Measurements from ENCODE around the gene ENKUR. TPM values are rescaled to one million over a fixed set of nuclear protein-coding genes. Genes with fewer than 3 reads are reported as not detected.
A peak's percentile ranks its signal among the peaks of the same experiment; 100 is the strongest.

ENKUR gene
- total RNA-seq, 4 donors from 2014 or later = 0.31 TPM; not detected in 3

- 31 to 62% methylated on average over 10 to 11 of the region's 11 CpGs for WGBS, 2 donors
- Histone ChIP-seq H3K4me1 (peaks cover 7 to 46% (median 28%) of the 10 kb centered on the region in 3 donors), H3K9me3 (no peaks in the 10 kb centered on the region), H3K36me3 (no peaks in the 10 kb centered on the region), H3K27ac (peak overlapping the region; percentile 67 to 90 (median 85)), H3K4me3 (peak overlapping the region in 2 of 4 donors; percentile 72 to 76), H3K27me3 (peaks cover 0 to 9% (median 0%) of the 10 kb centered on the region in 4 donors)
- TF ChIP-seq CTCF (IDR thresholded peaks at IDR 0.05) (no peak), POLR2A (IDR thresholded peaks at IDR 0.05) (no peak)
- intact Hi-C loops (cut with DNase I) = no loop called here
- no peak for DNase-seq
These were observed 62.3 kb downstream of the ENKUR start for GRCh38 chr10:24953675-24954074.

- peaks cover 0 to 9% (median 0%) of the 10 kb centered on the region in 4 donors for H3K27me3 ChIP-seq
- no peak for DNase-seq
- 14 to 30% methylated on average over 12 to 16 of the region's 53 CpGs for WGBS, 2 donors
- peak overlapping the region; percentile 76 to 90 (median 85) for H3K27ac ChIP-seq
- no peaks in the 10 kb centered on the region for H3K9me3 ChIP-seq
- TF ChIP-seq CTCF (IDR thresholded peaks at IDR 0.05) (peak in 4 of 6 experiments; percentile 12 to 39 (median 28)), POLR2A (IDR thresholded peaks at IDR 0.05) (peak in 1 of 4 donors; percentile 22)
- intact Hi-C loops (cut with DNase I) = no loop called here
- no peaks in the 10 kb centered on the region for H3K36me3 ChIP-seq
- peaks cover 7 to 39% (median 24%) of the 10 kb centered on the region in 3 donors for H3K4me1 ChIP-seq
- H3K4me3 ChIP-seq = peak overlapping the region; percentile 55 to 76 (median 64)
These were observed 63.0 kb downstream of the ENKUR start for GRCh38 chr10:24952707-24953645.

- Histone ChIP-seq H3K9me3 (no peaks in the 10 kb centered on the region), H3K4me1 (peaks cover 7 to 38% (median 18%) of the 10 kb centered on the region in 3 donors), H3K36me3 (no peaks in the 10 kb centered on the region), H3K4me3 (peak within 1 kb of the TSS; percentile 55 to 76 (median 64)), H3K27me3 (peaks cover 0 to 9% (median 0%) of the 10 kb centered on the region in 4 donors), H3K27ac (peak within 1 kb of the TSS; percentile 76 to 90 (median 85))
- intact Hi-C loops (cut with DNase I) = no loop called here
- 0 to 14% methylated on average over 5 to 13 of the region's 56 CpGs for WGBS, 2 donors
- no peak for DNase-seq
- TF ChIP-seq CTCF (IDR thresholded peaks at IDR 0.05) (peak in 1 of 6 experiments; percentile 27), POLR2A (IDR thresholded peaks at IDR 0.05) (no peak)
These were observed 63.7 kb downstream of the ENKUR start, which contains the start of gene PRTFDC1 for GRCh38 chr10:24952143-24952706. PRTFDC1 (minus strand) TSS chr10:24952606; CDS start chr10:24952575, 31 bp downstream.

DNA sequence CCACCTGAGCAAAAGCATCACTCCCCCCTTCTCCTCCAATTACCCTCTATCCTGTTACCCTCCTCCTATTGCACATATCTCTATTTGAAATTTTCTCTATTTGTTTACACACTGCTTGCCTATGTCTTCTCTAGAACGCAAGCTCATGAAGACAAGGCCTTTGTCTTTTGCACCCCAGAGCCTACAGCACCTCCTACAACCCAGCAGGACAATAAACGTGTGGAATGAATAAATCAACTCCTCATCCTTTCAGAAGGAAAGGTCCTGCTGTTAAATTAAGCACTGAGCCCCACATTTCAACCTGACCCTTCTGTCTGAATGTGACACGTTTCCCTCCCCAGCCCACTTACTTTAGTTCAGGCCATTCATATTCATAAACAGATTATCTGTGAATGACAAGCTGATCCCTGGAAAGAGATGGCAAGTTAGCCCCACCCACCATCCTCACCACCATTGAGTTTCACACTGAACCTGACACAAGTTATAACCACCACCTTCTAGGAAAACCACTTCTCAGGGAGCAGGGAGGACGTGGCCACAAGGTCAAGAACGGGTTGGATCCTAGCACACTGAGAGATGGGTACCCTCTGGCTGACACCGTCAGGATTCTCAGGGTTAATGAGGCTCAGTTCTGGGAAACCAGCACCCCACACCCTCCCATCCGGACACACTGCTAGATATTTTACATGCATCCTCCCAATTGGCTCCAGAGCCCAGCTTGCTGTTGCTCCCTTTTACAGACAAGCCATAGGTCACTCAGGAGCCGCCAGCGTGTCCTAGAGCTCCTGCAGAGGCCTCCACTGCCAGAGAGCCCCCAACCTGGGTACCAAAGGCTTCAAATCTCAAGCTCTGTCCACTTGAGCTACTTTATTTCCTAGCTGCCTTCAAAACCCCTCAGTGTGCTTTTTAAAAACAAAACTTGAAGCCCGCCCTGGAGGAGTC lies 64.5 kb downstream of the ENKUR start:
- TF ChIP-seq POLR2A (IDR thresholded peaks at IDR 0.05) = no peak
- no peak for TF ChIP-seq CTCF (IDR thresholded peaks at IDR 0.05)
- WGBS, 2 donors = 61 to 65% methylated on average over 4 to 9 of the region's 10 CpGs
- Histone ChIP-seq H3K27me3 (peaks cover 0 to 9% (median 0%) of the 10 kb centered on the region in 4 donors), H3K4me1 (peaks cover 7 to 34% (median 17%) of the 10 kb centered on the region in 3 donors), H3K36me3 (no peaks in the 10 kb centered on the region), H3K27ac (peak overlapping the region; percentile 76 to 90 (median 85)), H3K4me3 (peak overlapping the region; percentile 55 to 76 (median 64)), H3K9me3 (no peaks in the 10 kb centered on the region)
- no peak for DNase-seq
- intact Hi-C loops (cut with DNase I) = no loop called here
